AG08396 (cell line): Measurements from ENCODE around the gene ALCAM.
A peak's percentile ranks its signal among the peaks of the same experiment; 100 is the strongest.
"Not testable (repeated sequence)": the region's sequence is repeated elsewhere in the genome, so short reads cannot be mapped to it uniquely, and the experiment has no call there.

Experiments used
- DNase-seq: peaks from one replicate; pipeline ENCODE4 v3.0.0; 2012; ENCODE audit warnings: low spot score, mixed read lengths

ALCAM gene

DNA sequence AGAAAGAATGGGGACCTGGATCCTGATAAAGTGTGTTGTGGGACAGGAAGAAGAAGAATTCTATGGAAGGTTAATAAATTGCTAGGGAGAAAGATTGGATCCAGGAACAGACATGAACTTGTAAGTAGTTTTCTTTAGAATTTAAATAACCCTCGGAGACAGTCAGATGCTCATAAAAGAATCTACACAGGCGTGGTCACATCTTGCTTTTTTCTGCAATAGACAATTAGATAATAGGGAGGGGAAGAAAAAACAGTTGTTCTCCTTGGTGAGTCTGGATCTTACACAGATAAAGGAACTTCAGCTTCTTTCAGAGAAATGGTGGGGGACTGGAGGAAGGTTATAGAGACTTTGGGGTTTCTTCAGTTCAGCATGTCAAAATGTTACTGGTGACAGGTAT is 232.6 kb downstream of the ALCAM start:
- no peak for DNase-seq

- DNase-seq = not testable (repeated sequence)
These were observed 235.0 kb downstream of the ALCAM start for GRCh38 chr3:105601756-105602155.

- not testable (repeated sequence) for DNase-seq
These were observed 235.6 kb downstream of the ALCAM start for GRCh38 chr3:105602286-105602685.

- DNase-seq = not testable (repeated sequence)
These were observed 236.8 kb downstream of the ALCAM start for GRCh38 chr3:105603516-105603915.

- DNase-seq = no peak
These were observed 239.3 kb downstream of the ALCAM start for GRCh38 chr3:105606016-105606415.

DNA sequence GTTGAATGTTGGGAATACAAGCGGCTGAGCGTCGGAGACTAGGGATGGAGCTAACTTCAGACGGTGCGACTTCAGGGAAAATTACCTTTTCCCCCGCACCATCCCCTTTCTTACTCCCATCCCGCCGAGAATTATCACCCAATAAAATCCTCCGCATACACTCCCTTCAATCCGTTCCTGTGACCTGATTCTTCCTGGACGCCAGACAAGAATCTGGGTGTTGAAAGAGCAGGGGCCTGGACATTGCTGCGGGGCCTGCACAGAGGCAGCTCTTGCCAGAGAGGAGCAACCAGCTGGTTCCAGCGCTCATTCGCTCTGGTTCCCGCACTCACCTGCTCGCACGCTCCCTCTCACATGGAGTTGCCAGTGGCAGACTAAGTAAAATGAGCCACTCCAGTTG is 241.9 kb downstream of the ALCAM start:
- DNase-seq = no peak

- DNase-seq = no peak
These were observed 243.8 kb downstream of the ALCAM start for GRCh38 chr3:105610473-105610872.

DNA sequence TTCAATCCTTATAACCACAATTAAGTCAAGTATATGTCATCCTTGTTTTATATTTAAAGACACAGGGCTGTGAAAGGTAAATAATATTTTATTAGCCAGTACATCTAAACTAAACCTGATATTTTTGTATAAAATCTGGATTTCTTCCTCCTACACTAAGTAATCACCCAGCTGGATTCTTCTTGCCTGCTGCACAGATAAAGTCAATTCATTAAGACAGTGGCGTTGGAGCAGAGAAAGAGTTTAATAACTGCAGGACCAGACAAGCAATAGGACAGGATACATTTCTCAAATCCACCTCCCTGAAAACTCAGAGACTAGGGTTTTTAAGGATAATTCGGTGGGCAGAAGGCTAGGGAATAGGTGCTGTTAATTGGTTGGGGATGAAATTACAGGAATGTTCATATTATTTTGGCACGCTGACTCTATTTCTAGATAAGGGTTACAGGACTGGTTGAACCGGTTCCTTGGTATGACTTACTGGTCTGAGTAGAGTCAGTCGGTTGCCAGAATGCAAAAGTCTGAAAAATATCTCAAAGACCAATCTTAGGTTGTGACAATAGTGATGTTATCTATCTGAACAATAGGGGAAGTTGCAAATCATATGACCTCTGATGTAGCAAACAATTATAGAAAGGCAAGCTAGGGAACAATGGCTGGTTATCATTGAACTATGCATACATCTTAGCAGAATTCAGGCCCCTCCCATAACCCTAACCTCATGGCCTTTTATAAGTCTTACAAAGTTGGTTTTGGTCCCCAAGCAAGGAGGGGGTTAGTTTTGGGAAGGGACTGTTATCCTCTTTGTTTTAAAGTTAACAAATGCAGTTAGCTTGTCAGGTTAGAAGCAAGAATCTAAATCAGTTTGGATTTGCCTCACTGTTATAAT is 244.8 kb downstream of the ALCAM start:
- no peak for DNase-seq

- DNase-seq = no peak
These were observed 246.4 kb downstream of the ALCAM start for GRCh38 chr3:105613120-105613519.

DNA sequence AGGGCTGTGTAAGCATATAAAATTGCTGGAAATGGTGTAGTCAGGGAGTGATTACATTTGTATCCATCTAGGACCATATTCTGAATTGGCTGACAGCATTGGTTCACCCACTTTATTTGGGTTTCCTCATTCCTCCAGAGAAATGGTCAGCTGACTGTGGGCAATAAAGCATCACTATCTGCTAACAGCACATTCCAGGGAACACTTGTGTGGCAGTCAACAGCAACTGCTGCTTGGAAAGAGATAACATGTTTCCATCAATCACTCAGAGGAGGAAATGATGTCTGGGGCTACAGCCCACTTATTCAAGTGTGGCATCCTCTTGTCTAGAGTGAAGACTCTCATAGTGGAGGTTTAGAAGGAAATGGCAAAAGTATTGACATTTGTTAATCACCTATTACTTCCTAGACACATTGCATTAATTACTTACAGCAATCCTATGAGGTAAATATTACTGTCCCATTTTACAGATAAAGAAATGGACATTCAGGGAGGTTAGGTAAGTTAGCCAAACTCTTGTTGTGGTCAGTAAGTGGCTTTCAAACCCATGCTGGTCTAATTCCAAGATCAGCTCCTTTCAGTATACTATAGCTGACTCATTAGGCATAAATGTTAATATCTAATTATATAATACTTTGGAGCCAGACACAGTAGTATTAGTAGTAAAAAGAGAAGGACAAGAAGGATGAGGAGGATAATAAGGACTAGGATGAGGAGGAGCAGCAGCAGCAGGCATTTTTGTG is 247.8 kb downstream of the ALCAM start:
- peak; percentile 14 for DNase-seq

- DNase-seq = no peak
These were observed 249.1 kb downstream of the ALCAM start for GRCh38 chr3:105615814-105616213.

DNA sequence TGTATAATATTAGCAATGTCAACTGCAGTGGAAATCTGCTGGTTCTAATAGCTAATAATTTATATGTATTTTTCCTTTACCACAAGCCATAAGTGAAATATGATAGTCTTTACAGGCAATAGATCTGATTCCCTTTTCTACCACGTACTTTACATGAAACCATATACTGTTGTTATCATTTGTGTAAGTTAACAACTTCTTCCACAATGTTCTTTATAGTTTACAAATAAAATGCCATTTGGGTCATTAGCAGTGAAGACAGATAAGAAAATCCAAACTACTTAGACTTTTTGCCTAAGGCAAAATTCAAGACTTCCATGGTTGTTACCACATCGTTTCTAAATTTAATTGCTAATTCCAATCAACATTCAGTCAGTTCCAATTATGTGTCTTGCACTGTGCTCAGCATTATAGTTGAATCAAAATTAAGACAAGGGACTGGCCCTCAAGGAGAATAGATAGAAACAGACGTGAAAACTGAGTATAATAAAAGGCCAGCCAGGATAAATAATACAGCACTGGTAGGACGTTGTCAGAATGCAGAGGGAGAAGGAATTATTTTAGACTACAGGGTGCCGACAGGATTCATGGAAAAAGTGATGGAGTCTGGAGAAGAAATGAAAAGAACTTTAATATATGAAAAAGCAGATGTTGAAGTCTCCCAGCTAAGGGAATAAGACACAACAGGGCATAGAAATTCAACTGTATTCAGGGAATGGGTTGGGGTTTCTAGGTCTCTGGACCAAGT is 249.8 kb downstream of the ALCAM start:
- DNase-seq = no peak

DNA sequence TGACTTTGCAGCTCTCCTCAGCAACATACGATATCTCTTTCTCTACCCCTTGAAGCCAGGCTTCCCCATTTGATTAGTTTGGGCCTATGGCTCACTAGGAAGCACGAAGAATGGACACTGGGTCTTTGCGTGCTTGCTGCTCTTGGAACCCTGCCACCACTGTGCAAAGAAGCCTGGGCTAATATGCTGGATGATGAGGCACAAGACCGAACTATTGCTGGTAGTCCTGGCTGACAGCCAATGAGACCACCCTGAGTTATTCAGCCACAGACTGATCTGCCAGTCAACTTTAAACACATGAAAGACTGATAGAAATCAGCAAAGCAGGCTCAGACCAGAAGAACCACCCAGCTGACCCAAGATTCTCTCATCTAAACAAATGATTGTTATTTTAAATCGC is 251.8 kb downstream of the ALCAM start:
- DNase-seq = no peak

DNA sequence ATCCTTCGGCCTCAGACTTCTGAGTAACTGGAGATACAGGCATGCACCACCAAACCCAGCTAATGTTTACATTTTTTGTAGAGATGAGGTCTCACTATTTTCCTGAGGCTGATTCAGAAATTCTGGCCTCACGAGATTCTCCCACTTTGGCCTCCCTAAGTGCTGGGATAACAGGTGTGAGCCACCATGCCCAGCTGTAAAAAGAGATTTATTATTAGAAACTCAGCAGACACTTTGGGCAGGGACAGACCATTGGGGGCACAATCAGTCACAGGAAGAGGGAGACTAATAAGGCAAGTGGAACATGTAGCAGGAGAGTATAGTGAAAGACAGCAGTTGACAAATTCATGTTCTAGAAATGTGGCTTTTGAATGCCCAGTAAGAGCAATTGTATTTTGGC is 252.9 kb downstream of the ALCAM start:
- DNase-seq = no peak

- no peak for DNase-seq
These were observed 253.5 kb downstream of the ALCAM start for GRCh38 chr3:105620236-105620635.

- no peak for DNase-seq
These were observed 255.5 kb downstream of the ALCAM start for GRCh38 chr3:105622169-105622568.
